ENCODE measurements around the gene PLEKHM3. TPM values are rescaled to one million over a fixed set of nuclear protein-coding genes. Genes with fewer than 3 reads are reported as not detected.
A peak's percentile ranks its signal among the peaks of the same experiment; 100 is the strongest.

Gene PLEKHM3
- total RNA-seq: 17.2 and 20.1 TPM in 2 replicates
- polyA plus RNA-seq: 4.4 and 5.3 TPM in 2 replicates
- 2.9 and 4.7 TPM in 2 replicates for polyA plus RNA-seq (2012)
- 14.2 and 18.7 TPM in 2 replicates for polyA minus RNA-seq (ENCODE audit: low replicate concordance)

- no peaks in the 10 kb centered on the region for H3K4me1 ChIP-seq (ENCODE audit: control insufficient read depth, extremely low read depth, insufficient read depth, low read length)
- H3K36me3 ChIP-seq (ENCODE audit: control insufficient read depth, insufficient read depth, low read length): no peaks in the 10 kb centered on the region
- H3K79me2 ChIP-seq (ENCODE audit: control insufficient read depth, insufficient read depth, low read length): no peaks in the 10 kb centered on the region
- H3K27me3 ChIP-seq (ENCODE audit: control insufficient read depth, insufficient read depth, low read length): no peaks in the 10 kb centered on the region
- H2AFZ ChIP-seq (ENCODE audit: low read length): peak within 1 kb of the TSS; percentile 98
- H3K9me3 ChIP-seq (ENCODE audit: control insufficient read depth, insufficient read depth, low read depth, low read length): no peaks in the 10 kb centered on the region
- peak; percentile 88 to 91 for DNase-seq (ENCODE audit: low read depth in 2 of 2)
- no peak for TF ChIP-seq CTCF (conservative IDR thresholded peaks at IDR 0.05 in 1 of 2, IDR thresholded peaks at IDR 0.05 in 1 of 2; ENCODE audit: low read depth in 1 of 2, low read length in 2 of 2)
- TF ChIP-seq EZH2 (IDR thresholded peaks at IDR 0.05; ENCODE audit: low read length, missing control alignments): no peak
- H3K9ac ChIP-seq (ENCODE audit: insufficient read depth, low read length): peak within 1 kb of the TSS; percentile 62
- H3K4me2 ChIP-seq (ENCODE audit: extremely low read depth, insufficient read depth, low read length): peak within 1 kb of the TSS; percentile 85
- no peaks in the 10 kb centered on the region for H4K20me1 ChIP-seq (ENCODE audit: control insufficient read depth, extremely low read depth, insufficient read depth, low read length)
- H3K27ac ChIP-seq (ENCODE audit: insufficient read depth, low read length): peak within 1 kb of the TSS; percentile 53
- peak within 1 kb of the TSS; percentile 67 to 100 (median 84) for H3K4me3 ChIP-seq (replicated peaks in 1 of 4; ENCODE audit: control extremely low read depth in 1 of 4, insufficient read depth in 1 of 4, low read depth in 3 of 4, low read length in 4 of 4)
These were observed at the start of gene PLEKHM3 for GRCh38 chr2:208025037-208025813. Gene PLEKHM3 (minus strand): TSS chr2:208025527. CDS start chr2:208001639, 23,888 bp downstream.

- DNase-seq (ENCODE audit: low read depth in 2 of 2): no peak
- Histone ChIP-seq H3K4me2 (ENCODE audit: extremely low read depth, insufficient read depth, low read length) (no peak overlapping the region), H3K9me3 (ENCODE audit: control insufficient read depth, insufficient read depth, low read depth, low read length) (no peaks in the 10 kb centered on the region), H4K20me1 (ENCODE audit: control insufficient read depth, extremely low read depth, insufficient read depth, low read length) (no peaks in the 10 kb centered on the region), H2AFZ (ENCODE audit: low read length) (no peak overlapping the region), H3K27me3 (ENCODE audit: control insufficient read depth, insufficient read depth, low read length) (no peaks in the 10 kb centered on the region), H3K4me1 (ENCODE audit: control insufficient read depth, extremely low read depth, insufficient read depth, low read length) (no peaks in the 10 kb centered on the region), H3K79me2 (ENCODE audit: control insufficient read depth, insufficient read depth, low read length) (no peaks in the 10 kb centered on the region), H3K4me3 (replicated peaks in 1 of 4; ENCODE audit: control extremely low read depth in 1 of 4, insufficient read depth in 1 of 4, low read depth in 3 of 4, low read length in 4 of 4) (no peak overlapping the region), H3K9ac (ENCODE audit: insufficient read depth, low read length) (no peak overlapping the region), H3K36me3 (ENCODE audit: control insufficient read depth, insufficient read depth, low read length) (no peaks in the 10 kb centered on the region), H3K27ac (ENCODE audit: insufficient read depth, low read length) (no peak overlapping the region)
- TF ChIP-seq EZH2 (IDR thresholded peaks at IDR 0.05; ENCODE audit: low read length, missing control alignments) (no peak), CTCF (conservative IDR thresholded peaks at IDR 0.05 in 1 of 2, IDR thresholded peaks at IDR 0.05 in 1 of 2; ENCODE audit: low read depth in 1 of 2, low read length in 2 of 2) (no peak)
These were observed 49.5 kb upstream of the PLEKHM3 start for GRCh38 chr2:208074610-208075356.

DNA sequence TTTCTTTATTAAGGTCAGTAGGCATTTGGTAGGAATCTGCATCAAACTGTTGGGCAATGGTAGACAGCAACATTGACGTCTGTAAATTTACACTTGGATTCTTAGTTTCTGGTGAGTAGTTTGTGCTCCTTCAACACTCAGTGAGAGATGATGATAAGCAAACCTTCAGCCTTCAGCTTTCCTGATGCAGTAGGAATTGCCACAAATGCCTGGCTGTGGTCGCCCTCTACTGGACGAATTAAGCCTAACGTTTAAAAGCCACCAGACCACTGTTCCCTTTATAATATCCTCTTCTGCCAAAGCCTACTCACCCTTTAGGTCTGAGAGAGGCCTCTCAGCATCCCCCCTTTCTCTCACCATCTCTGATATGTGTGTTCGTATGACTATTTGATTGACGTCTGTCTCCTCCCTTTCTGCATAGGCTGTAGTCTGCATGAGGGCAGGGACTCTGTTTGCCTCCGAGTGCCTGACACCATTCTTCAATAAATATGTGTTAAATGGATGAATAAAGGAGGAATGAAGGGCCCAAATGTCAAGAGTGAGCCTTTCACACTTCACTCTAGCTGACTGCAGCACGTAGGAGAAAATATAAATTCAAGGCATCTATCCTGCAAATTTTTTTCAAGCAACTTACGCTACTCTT is 47.0 kb upstream of the PLEKHM3 start:
- Histone ChIP-seq H3K9me3 (ENCODE audit: control insufficient read depth, insufficient read depth, low read depth, low read length) (no peaks in the 10 kb centered on the region), H3K27me3 (ENCODE audit: control insufficient read depth, insufficient read depth, low read length) (no peaks in the 10 kb centered on the region), H3K4me3 (replicated peaks in 1 of 4; ENCODE audit: control extremely low read depth in 1 of 4, insufficient read depth in 1 of 4, low read depth in 3 of 4, low read length in 4 of 4) (no peak overlapping the region), H3K36me3 (ENCODE audit: control insufficient read depth, insufficient read depth, low read length) (no peaks in the 10 kb centered on the region), H3K27ac (ENCODE audit: insufficient read depth, low read length) (no peak overlapping the region), H2AFZ (ENCODE audit: low read length) (no peak overlapping the region), H3K4me2 (ENCODE audit: extremely low read depth, insufficient read depth, low read length) (no peak overlapping the region), H3K9ac (ENCODE audit: insufficient read depth, low read length) (no peak overlapping the region), H3K4me1 (ENCODE audit: control insufficient read depth, extremely low read depth, insufficient read depth, low read length) (no peaks in the 10 kb centered on the region), H3K79me2 (ENCODE audit: control insufficient read depth, insufficient read depth, low read length) (no peaks in the 10 kb centered on the region), H4K20me1 (ENCODE audit: control insufficient read depth, extremely low read depth, insufficient read depth, low read length) (no peaks in the 10 kb centered on the region)
- peak; percentile 54 to 74 for DNase-seq (ENCODE audit: low read depth in 2 of 2)
- TF ChIP-seq CTCF (conservative IDR thresholded peaks at IDR 0.05 in 1 of 2, IDR thresholded peaks at IDR 0.05 in 1 of 2; ENCODE audit: low read depth in 1 of 2, low read length in 2 of 2) (peak in 1 of 2 donors; percentile 84), EZH2 (IDR thresholded peaks at IDR 0.05; ENCODE audit: low read length, missing control alignments) (no peak)

All from fibroblast of lung (primary cell).